ENCODE data around the gene KCNN3. TPM values are rescaled to one million over a fixed set of nuclear protein-coding genes. Genes with fewer than 3 reads are reported as not detected.

Gene KCNN3
- total RNA-seq, 2 experiments from 2014 or later, result 0.06 TPM; not detected in 1

DNA sequence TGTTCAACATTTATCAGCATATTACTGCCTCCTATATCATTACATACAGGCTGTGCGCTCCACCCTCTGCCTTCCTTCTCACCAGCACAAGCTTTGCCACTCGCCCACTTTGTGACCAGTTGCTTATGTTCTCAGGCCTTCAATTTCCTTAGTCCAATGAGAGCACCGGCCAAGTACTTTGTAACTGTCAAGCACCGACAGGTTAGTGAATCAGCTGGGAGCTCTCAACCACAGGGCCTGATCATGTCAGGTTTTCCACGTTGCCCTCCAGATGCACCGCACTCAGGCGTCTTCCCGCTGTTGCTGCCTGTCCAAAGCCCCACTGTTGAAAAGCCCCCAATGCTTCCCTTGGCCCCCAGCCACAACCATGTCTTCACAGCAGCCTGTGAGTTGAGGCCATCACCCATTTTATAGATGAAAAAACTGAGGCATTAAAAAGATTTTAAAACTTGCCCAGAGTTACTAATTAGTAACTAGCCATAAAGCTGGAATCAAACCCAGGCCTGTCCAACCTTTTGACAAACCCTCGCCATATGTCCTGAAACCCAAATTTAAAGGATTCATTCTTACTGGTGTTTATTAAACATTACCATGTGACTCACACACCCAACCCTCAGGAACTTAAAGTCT is 3.4 kb upstream of the KCNN3 start:
- Mint-ChIP-seq H3K27me3 (peaks cover 25% of the 10 kb centered on the region), H3K4me1 (peaks cover 15% of the 10 kb centered on the region), H3K9me3 (no peaks in the 10 kb centered on the region), H3K27ac (no peak overlapping the region), H3K4me3 (no peak overlapping the region), H3K36me3 (no peaks in the 10 kb centered on the region)
- no peak for DNase-seq
- POLR2A ChIA-PET, result no interaction called here
- ATAC-seq (ENCODE audit: low read depth), result no peak

DNA sequence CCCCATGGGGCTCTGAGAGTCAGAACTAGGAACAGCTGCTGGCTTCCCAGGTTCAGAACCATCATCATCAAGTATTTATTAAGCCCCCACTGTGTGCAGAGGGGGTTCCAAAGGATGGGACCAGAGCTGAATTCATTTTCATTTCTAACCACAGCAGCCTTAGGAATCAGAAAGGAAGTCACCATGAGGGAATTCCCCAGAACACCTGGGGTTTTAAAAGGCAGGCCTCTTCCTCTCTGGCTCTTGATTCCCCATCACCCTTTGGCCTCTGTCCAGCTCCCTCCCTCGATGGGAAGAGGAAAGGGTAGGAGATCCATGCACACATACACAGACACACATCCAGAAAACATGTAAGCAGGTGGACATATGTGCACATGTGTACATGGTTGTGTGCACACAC is 1.3 kb upstream of the KCNN3 start:
- no peak overlapping the region for H3K27ac Mint-ChIP-seq
- peaks cover 41% of the 10 kb centered on the region for H3K27me3 Mint-ChIP-seq
- no peaks in the 10 kb centered on the region for H3K36me3 Mint-ChIP-seq
- POLR2A ChIA-PET, result no interaction called here
- no peaks in the 10 kb centered on the region for H3K9me3 Mint-ChIP-seq
- no peak overlapping the region for H3K4me3 Mint-ChIP-seq
- no peak for ATAC-seq (ENCODE audit: low read depth)
- peaks cover 18% of the 10 kb centered on the region for H3K4me1 Mint-ChIP-seq
- no peak for DNase-seq

DNA sequence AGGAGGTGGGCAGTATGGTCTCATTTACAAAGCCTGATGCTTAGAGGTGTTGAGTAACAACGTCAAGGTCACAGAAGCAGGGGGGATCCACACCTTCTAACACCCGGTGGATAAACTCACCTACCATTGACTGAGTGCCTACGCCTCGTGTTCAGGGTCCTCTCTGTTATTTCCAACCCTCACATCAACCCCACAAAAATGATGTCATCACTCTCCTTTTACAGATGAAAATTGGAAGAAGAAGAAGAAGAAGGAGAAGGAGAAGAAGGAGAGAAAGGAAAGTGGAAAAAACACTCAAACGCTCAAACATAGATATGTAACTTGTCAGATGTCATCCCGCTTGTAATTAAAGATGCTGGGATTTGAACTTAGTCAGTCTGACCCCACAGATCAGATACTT is 653 bp upstream of the KCNN3 start:
- Mint-ChIP-seq H3K27me3 (peaks cover 41% of the 10 kb centered on the region), H3K4me1 (peaks cover 20% of the 10 kb centered on the region), H3K27ac (no peak overlapping the region), H3K36me3 (no peaks in the 10 kb centered on the region), H3K9me3 (no peaks in the 10 kb centered on the region), H3K4me3 (no peak overlapping the region)
- POLR2A ChIA-PET, result interaction anchor here (0.9 kb wide), 1 partner anchor 10 kb away, joined by 7 read pairs; no protein-coding TSS in a partner anchor
- no peak for DNase-seq
- ATAC-seq (ENCODE audit: low read depth), result no peak

DNA sequence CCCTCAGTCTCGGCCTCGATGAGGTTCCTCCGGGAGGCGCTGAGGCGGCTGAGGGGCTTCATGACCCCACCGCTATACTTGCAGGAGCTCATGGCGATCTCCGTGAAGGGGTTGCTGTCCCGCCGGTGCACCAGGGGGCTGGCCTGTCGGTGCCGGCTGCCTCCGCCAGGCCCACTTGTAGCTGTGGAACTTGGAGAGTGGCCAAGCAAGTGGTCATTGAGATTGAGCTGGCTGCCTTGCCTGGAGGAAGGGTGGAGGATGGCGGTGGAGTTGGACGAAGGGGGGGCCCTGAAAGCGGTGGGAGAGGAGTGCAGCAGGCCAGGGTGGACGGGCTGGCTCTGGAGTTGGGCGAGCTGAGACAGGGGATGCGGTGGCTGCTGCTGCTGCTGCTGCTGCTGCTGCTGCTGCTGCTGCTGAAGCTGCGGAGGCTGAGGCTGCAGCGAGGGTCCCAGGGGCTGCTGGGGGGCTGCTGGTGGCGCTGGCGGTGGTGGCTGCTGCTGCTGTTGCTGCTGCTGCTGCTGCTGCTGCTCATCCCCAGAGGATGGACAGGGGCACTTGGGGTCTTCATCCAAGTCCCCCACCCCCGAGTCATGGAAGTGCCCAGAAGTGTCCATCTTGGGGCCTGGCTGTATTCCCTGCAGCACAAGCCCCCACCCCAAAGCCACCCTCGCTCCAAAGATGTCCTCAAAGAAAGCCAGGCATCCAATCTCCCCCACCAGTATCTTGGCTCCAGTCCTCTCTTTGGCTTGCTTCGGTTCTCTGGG is 548 bp downstream of the KCNN3 start:
- Mint-ChIP-seq H3K27ac (no peak overlapping the region), H3K9me3 (no peaks in the 10 kb centered on the region), H3K36me3 (no peaks in the 10 kb centered on the region), H3K4me1 (peaks cover 23% of the 10 kb centered on the region), H3K4me3 (no peak overlapping the region), H3K27me3 (peaks cover 41% of the 10 kb centered on the region)
- DNase-seq (no peak), ATAC-seq (ENCODE audit: low read depth) (no peak)
- POLR2A ChIA-PET, result interaction anchor here (0.7 to 0.9 kb wide), 2 partner anchors 9 to 389 kb away, joined by 3 to 7 read pairs; no protein-coding TSS in a partner anchor

DNA sequence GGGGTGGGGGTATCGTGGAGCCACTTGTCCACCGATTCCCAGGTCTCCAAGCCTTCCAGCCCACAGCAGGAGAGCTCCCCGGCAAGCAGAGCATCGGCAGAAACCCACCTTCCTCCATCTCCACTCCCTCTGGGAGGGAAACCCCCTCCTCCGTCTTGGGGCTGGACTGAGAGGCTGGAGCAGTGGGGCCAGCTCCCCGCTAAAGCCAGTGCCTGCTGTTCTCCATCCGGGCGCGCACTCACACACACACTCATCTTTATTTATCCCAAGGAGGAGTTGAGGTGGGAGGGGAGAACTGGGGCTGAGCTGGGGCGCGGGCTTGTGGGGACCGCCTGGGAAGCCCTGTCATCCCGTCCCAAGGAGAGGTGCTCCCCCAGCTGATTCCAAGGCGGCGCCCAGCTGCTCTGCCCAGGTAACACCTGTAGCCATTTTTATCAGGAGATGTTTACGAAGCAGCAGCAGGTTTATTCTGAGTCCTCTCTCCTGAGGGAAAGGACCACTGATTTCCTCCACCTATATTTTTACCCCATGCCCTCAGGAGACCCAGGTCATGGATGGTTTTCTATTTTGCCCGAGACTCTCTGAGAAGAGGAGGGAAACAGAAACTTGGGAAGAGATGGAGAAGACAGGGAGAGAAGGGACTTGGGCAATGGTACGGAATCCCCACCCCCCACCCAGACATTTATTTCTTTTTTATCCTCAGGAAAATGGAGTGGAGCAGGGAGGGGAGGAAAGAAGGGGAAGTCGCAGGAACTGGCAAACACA is 2.1 kb downstream of the KCNN3 start:
- H3K36me3 Mint-ChIP-seq, result no peaks in the 10 kb centered on the region
- POLR2A ChIA-PET, result interaction anchor here (0.5 kb wide), 1 partner anchor 223 kb away, joined by 6 read pairs; no protein-coding TSS in a partner anchor
- DNase-seq, result no peak

DNA sequence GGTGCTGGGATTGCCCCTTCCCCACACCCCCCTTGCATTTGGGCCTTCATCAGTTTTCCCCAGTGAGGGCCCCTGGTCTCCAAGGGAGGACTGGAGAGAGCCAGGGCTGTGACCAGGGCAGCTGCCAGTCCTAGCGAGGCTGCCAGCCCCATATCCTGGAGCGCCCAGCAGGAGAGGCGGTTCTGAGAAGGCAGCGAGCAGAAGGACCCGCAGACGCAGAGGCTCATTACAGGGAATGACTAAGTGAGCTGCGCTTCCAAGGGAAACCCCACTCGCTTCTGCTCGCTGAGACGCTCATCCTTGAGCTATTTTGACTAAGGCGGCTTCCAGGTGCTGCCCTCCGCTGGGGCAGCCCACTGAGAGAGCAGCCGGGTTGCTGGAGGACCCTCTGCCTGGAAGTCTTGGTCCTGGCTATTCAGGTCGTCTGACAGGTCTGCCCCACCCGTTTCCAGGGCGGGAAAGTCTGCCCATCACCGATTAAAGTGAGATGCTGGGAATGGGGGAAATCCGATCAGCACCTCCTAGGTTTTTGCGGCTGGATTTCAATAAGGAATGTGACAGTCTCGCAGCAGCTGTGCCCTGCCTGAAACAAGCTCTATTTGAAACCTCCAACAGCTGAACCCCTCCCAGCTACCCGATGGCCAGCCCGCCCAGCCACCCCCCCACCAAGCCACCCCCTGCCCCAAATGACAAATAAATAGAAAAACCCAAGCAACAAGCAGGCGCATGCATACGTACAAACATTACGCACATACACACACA is 2.8 kb downstream of the KCNN3 start:
- Mint-ChIP-seq H3K36me3 (no peaks in the 10 kb centered on the region), H3K9me3 (no peaks in the 10 kb centered on the region), H3K4me3 (no peak overlapping the region), H3K27me3 (peaks cover 40% of the 10 kb centered on the region), H3K4me1 (peaks cover 25% of the 10 kb centered on the region), H3K27ac (no peak overlapping the region)
- DNase-seq, result no peak
- ATAC-seq (ENCODE audit: low read depth), result no peak
- POLR2A ChIA-PET, result interaction anchor here (0.5 kb wide), 1 partner anchor 856 kb away, joined by 3 read pairs; no protein-coding TSS in a partner anchor

More for the DNA sequence above, 2.1 kb downstream of the KCNN3 start:
- H3K9me3 Mint-ChIP-seq, result no peaks in the 10 kb centered on the region
- peaks cover 25% of the 10 kb centered on the region for H3K4me1 Mint-ChIP-seq
- no peak overlapping the region for H3K4me3 Mint-ChIP-seq
- no peak for ATAC-seq (ENCODE audit: low read depth)
- H3K27me3 Mint-ChIP-seq, result peaks cover 41% of the 10 kb centered on the region
- no peak overlapping the region for H3K27ac Mint-ChIP-seq

DNA sequence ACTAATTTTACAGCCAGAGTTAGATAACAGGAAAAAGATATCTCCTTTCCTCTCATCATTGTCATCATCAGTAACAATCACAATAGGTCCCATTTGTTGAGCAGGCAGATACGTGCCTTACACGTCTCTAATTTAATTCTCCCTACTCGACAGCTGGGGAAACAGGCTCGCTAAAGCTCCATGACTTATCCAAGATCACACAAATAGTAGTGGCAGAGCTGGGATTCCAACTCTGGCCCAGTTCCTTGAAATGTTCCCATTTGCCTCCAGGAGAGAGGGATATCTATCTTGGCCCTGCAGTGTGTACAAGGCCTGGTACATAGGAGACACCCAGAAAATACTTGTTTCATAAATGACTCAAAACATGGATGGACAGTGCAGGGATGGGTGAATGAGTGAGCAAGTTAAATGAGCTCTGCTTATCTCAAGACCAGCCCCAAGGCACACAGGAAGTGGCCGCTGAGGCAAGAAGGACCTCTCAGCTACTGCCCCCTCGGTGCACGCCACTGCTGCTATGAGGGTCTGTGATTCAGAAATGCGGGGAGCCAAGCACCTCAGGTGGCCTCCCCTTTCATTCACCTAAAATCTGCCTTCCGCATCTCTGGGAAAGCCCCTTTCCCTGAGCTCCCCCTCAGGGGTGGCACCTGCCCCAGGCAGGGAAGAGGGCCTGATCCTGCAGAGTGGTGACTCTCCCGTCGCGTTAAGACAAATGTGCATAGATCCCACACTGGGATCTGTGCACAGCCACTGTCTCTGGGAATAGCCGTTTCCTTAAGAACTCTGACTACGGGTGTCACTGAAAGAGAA is 3.6 kb downstream of the KCNN3 start:
- Mint-ChIP-seq H3K4me3 (no peak overlapping the region), H3K4me1 (peaks cover 23% of the 10 kb centered on the region), H3K27me3 (peaks cover 43% of the 10 kb centered on the region), H3K27ac (no peak overlapping the region), H3K36me3 (no peaks in the 10 kb centered on the region), H3K9me3 (no peaks in the 10 kb centered on the region)
- POLR2A ChIA-PET, result no interaction called here
- DNase-seq, result no peak
- ATAC-seq (ENCODE audit: low read depth), result no peak

DNA sequence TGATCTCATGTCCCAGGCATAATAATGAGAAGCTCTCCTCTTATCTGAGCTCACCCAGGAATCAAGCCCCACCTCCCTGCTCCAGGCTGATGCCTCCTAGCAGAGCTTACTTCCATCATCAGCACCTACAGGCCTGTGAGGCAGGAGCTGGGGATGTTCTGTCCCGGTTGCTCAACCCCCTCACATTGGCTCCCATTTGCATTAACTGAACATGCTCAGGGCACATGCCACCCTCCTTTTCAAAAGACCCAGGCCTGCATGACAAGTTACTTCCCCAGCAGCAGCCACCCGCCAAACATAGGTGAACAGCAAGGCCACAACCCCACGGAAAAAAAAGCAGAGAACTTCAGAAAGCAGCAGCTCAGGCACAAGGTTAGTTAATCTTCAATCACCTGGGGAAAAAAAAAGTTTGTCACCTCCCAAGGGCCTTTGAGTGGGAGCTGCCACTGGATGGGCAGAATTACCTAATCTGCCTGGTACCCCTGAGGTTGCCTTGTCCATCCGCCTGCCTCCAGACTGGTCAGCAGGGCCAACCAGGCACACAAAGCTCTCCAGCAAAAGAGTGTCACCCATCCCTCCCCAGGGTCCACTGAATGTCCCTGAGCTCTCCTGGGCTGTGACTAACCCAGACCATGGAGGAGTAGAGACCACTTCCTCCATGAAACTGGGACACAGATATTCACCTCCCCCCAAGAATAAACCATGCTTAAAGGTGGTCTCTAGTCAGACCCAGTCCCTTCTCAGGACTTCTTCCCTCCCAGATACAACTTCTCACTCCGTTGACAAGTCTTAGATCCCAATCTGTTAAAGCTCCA is 4.4 kb downstream of the KCNN3 start:
- no peak overlapping the region for H3K27ac Mint-ChIP-seq
- POLR2A ChIA-PET, result interaction anchor here (0.7 kb wide), 1 partner anchor 275 kb away, joined by 3 read pairs; no protein-coding TSS in a partner anchor

DNA sequence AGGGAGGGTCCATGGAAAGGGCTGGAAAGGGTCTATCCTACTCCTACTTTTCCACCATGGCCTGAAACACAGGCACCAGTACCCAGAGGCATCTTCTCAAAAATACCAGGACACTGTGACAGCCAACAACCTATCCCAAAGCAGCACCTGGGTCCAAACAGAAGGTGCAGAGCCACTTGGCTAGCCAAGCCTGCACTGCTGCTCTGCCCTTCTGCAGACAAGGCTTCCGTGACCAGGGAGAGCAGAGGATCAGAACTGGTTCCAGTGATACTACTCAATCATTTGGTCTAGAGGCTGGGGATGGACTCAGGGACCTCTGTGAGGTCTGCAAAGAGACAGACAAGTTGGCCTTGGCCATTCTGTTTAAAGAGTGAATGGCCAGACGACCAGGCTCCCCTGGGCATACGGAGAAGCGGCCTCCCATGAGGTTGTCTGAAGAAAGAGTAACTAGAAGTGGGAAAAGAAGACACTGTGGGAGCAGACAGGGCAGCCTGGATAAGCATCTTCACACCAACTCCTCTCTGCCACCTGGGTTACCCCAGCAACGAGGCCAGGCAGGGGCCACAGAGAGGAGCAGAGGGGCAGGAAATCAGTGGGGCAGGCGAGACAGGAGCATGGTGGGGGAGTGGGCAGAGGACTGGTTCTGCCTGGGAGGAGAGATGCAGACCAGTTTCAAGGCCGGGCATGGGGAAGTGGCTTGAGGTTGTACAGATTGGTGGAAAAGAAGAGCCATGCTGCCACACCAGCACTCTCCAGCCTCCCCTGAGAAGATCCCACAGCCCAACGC is 5.7 kb downstream of the KCNN3 start:
- POLR2A ChIA-PET, result no interaction called here
- H3K4me3 Mint-ChIP-seq, result no peak overlapping the region
- H3K36me3 Mint-ChIP-seq, result no peaks in the 10 kb centered on the region
- peaks cover 31% of the 10 kb centered on the region for H3K27me3 Mint-ChIP-seq
- no peaks in the 10 kb centered on the region for H3K9me3 Mint-ChIP-seq
- ATAC-seq (ENCODE audit: low read depth) (peak; percentile 31), DNase-seq (no peak)
- no peak overlapping the region for H3K27ac Mint-ChIP-seq
- H3K4me1 Mint-ChIP-seq, result peaks cover 20% of the 10 kb centered on the region

More for the DNA sequence above, 4.4 kb downstream of the KCNN3 start:
- no peaks in the 10 kb centered on the region for H3K36me3 Mint-ChIP-seq
- ATAC-seq (ENCODE audit: low read depth), result no peak
- peaks cover 41% of the 10 kb centered on the region for H3K27me3 Mint-ChIP-seq
- H3K4me1 Mint-ChIP-seq, result peaks cover 19% of the 10 kb centered on the region
- no peak overlapping the region for H3K4me3 Mint-ChIP-seq
- no peaks in the 10 kb centered on the region for H3K9me3 Mint-ChIP-seq
- DNase-seq, result no peak

DNA sequence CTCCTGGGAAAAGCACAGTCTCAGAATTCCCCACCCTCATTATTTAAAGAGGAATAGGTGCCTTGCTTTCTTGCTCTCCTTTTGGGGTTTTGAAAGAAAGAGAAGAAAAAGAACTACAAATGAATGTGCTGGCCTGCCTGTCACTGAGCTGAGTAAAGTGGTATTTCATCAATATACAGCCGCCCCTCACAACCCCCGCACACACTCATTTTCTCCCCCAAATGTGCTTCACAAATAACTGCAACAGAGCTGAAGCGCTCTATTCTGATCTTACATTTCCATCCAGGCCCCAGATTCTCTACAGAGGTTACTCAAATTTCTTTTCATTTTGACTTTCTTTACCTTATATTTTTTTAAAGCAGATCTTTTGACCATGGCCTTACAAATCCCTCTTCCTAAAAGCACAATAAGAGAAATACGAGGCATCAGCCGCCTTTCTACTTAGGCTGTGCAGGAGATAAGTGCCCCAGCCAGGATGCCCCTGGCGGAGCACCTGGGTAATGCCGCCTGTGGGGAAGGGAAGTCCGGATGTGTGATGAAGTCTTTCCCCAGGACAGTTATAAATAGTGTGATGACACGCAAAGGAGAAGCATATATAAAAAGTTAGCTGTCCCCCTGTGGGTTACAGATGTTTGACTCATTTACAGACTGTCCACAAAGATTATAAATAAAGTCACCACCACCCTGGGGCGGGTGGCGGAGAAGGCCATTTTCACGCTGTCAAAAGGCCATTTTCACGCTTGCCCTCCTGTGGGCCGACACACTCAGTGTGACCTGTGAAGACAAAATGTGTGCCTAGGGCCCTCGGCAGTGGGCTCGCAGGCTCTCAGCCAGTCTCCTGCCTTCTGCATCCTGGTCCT is 6.5 kb downstream of the KCNN3 start:
- Mint-ChIP-seq H3K9me3 (no peaks in the 10 kb centered on the region), H3K27me3 (peaks cover 23% of the 10 kb centered on the region), H3K27ac (no peak overlapping the region), H3K36me3 (no peaks in the 10 kb centered on the region), H3K4me3 (no peak overlapping the region), H3K4me1 (peaks cover 15% of the 10 kb centered on the region)
- DNase-seq, result no peak
- ATAC-seq (ENCODE audit: low read depth), result no peak
- POLR2A ChIA-PET, result no interaction called here

All from activated naive CD8-positive, alpha-beta T cell treated with anti-CD3 and anti-CD28 coated beads, Interleukin-2, amount 10 ng/mL, durations not matched to agents 7 days and 5 days (primary cell).